ENCODE data around the gene HKDC1. TPM values are rescaled to one million over a fixed set of nuclear protein-coding genes. Genes with fewer than 3 reads are reported as not detected.
A peak's percentile ranks its signal among the peaks of the same experiment; 100 is the strongest.
"Not testable (repeated sequence)": the region's sequence is repeated elsewhere in the genome, so short reads cannot be mapped to it uniquely, and the experiment has no call there.

The HKDC1 gene
- total and polyA plus RNA-seq, 11 donors: 0.11 to 0.19 (median 0.14) TPM; not detected in 8

DNA sequence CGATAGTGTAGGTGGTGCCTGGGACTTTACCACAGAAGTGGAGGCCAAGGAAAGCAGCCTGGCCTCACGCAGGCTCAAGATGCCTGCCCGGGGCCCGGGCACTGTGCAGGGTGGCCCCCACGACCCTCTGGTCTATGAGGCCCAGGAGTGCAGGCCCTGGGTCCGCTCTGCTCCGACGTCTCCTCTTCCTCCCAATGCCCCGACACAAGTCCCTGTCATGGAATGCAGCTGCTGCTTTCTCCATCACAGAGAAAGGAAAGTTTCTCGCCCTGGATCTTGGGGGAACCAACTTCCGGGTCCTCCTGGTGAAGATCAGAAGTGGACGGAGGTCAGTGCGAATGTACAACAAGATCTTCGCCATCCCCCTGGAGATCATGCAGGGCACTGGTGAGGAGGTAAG is 29.9 kb downstream of the HKDC1 start:
- Histone ChIP-seq H3K27ac (no peak overlapping the region), H3K4me1 (no peaks in the 10 kb centered on the region), H3K27me3 (no peaks in the 10 kb centered on the region), H3K4me3 (no peak overlapping the region), H3K9me3 (peaks cover 0 to 8% (median 0%) of the 10 kb centered on the region in 12 donors), H3K36me3 (no peaks in the 10 kb centered on the region)
- 93 to 96% (median 94%) methylated on average over 11 to 14 of the region's 14 CpGs for WGBS, 4 donors
- TF ChIP-seq, protein P1, sequence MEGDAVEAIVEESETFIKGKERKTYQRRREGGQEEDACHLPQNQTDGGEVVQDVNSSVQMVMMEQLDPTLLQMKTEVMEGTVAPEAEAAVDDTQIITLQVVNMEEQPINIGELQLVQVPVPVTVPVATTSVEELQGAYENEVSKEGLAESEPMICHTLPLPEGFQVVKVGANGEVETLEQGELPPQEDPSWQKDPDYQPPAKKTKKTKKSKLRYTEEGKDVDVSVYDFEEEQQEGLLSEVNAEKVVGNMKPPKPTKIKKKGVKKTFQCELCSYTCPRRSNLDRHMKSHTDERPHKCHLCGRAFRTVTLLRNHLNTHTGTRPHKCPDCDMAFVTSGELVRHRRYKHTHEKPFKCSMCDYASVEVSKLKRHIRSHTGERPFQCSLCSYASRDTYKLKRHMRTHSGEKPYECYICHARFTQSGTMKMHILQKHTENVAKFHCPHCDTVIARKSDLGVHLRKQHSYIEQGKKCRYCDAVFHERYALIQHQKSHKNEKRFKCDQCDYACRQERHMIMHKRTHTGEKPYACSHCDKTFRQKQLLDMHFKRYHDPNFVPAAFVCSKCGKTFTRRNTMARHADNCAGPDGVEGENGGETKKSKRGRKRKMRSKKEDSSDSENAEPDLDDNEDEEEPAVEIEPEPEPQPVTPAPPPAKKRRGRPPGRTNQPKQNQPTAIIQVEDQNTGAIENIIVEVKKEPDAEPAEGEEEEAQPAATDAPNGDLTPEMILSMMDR (IDR thresholded peaks at IDR 0.05): no peak
- TF ChIP-seq POLR2A (IDR thresholded peaks at IDR 0.05): no peak
- DNase-seq: no peak
- no peak for ATAC-seq
- intact Hi-C loops (cut with DNase I): no loop called here

DNA sequence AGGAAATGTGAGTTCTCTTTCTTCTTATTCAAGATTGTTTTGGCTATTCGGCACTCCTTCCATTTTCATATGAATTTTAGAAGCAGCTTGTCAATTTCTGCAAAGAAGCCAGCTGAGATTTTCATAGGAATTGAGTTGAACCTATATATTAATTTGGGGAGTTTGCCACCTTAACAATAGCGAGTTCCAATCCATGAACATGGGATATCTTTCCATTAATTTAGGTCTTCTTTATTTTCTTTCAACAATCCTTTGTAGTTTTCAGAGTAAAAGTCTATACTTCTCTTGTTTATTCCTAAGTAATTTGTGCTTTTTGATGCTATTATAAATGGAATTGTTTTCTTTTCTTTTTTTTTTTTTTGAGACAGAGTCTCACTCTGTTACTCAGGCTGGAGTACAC is 31.3 kb downstream of the HKDC1 start:
- WGBS, 4 donors: 92 to 96% (median 95%) methylated on average over 2 of the region's 2 CpGs
- ATAC-seq; H3K27me3 ChIP-seq; intact Hi-C loops (cut with DNase I); H3K27ac ChIP-seq; H3K4me1 ChIP-seq; DNase-seq; H3K9me3 ChIP-seq; H3K4me3 ChIP-seq; H3K36me3 ChIP-seq: not testable (repeated sequence)

DNA sequence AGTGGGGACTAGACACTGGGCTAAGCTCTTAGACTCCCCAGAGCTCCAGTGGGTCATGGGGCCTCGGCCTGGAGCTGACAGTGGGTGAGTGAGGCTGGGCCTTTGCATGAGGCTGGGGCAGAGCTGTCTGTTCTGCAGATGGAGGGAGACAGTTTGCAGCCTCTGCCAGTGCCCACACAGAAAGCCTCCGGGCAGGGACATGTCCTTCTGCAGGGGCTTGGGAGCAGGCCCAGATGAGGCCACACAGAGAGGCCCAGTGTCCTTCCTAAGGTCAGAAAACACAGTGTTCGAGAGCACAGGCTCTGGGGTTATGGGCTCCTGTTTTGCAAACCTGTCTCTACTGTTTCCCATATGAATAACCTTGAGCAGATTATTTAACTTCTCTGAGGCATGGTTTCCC is 33.0 kb downstream of the HKDC1 start:
- H3K4me3 ChIP-seq: no peak overlapping the region
- intact Hi-C loops (cut with DNase I): no loop called here
- H3K9me3 ChIP-seq: peaks cover 0 to 8% (median 0%) of the 10 kb centered on the region in 12 donors
- H3K27me3 ChIP-seq: no peaks in the 10 kb centered on the region
- H3K4me1 ChIP-seq: no peaks in the 10 kb centered on the region
- TF ChIP-seq POLR2A (IDR thresholded peaks at IDR 0.05): no peak
- TF ChIP-seq, protein P1 (IDR thresholded peaks at IDR 0.05): no peak
- H3K27ac ChIP-seq: no peak overlapping the region
- ATAC-seq: peak in 2 of 4 donors; percentile 19 to 27
- WGBS, 4 donors: 73 to 95% (median 85%) methylated on average over 3 of the region's 3 CpGs
- H3K36me3 ChIP-seq: no peaks in the 10 kb centered on the region
- no peak for DNase-seq

DNA sequence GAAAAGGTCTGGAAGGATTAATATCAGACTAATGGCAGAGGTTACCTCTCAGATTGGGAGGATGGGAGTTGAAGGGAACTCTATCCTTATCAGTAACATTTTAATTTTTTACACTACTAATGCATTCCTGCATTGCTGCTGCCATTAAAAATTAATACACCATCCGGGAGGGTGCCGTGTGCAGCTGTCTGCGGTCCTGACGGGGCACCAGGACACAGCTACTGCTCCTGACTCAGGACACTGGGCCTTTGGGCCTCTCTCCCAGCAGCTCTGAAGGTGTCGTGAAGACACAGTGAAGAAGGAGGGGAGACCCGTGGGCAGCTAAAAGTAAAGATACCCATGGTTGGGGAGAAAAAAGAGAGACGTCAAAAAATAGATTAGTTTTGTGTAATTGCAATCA is 34.7 kb downstream of the HKDC1 start:
- WGBS, 4 donors: 67 to 78% (median 74%) methylated on average over 7 of the region's 7 CpGs
- intact Hi-C loops (cut with DNase I): no loop called here

More for the DNA sequence above, 34.7 kb downstream of the HKDC1 start:
- TF ChIP-seq POLR2A (IDR thresholded peaks at IDR 0.05): no peak
- TF ChIP-seq, protein P1 (IDR thresholded peaks at IDR 0.05): no peak
- DNase-seq: no peak
- H3K4me3 ChIP-seq: no peak overlapping the region
- no peaks in the 10 kb centered on the region for H3K4me1 ChIP-seq
- no peaks in the 10 kb centered on the region for H3K27me3 ChIP-seq
- peaks cover 0 to 8% (median 0%) of the 10 kb centered on the region in 12 donors for H3K9me3 ChIP-seq
- no peaks in the 10 kb centered on the region for H3K36me3 ChIP-seq
- no peak for ATAC-seq
- no peak overlapping the region for H3K27ac ChIP-seq

All from heart left ventricle (tissue), 16 donors.